ENCODE results near the gene SF3B5.

SF3B5 gene

DNA sequence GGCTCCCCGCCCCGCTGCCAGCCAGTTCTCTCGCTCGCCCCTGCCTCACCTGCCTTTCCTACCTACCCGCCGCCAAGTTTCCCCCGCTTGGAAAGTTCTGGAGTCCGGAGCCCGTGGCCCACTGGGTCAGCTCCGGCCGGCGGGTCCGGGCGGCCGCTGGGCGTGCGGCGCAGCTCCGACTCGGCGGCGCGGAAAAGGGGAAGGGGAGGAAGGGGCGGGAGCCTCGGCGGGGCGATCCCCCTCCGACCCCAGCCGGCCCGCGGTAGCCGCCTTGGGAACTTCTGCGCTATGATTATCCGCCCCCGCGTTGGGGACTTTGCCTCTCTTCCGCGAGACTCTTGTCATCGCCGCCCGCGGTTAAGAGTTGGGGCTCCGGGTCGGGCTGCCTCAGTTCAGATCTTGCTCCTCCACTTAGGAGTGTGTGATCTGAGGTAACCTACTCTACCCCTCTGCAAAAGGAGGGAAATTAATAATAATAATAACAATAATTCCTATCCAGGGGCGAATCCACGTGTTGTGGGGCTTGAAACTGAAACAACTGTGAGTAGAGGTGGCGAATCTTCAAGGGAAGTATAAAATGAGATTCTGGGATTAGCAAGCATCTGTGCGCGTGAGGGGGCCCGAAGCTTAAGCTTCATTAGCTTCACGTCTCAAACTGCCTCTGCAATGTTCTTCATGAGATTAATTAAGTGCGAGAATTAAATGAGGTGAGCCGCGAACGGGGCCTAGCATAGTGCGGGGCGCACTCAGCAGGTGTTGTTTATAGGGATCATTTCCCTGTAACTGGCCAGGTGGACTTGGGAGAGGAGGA lies 30.8 kb downstream of the SF3B5 start:
- H3K4me3 ChIP-seq (replicated peaks; ENCODE audit: insufficient read depth, low read length): peak overlapping the region; percentile 79
- no peaks in the 10 kb centered on the region for H3K27me3 ChIP-seq (ENCODE audit: insufficient read depth, poor library complexity, severe bottlenecking)
- H3K27ac ChIP-seq (replicated peaks): peak overlapping the region; percentile 68
- TF ChIP-seq SPI1 (IDR thresholded peaks at IDR 0.05; ENCODE audit: borderline replicate concordance, low read depth) (peak; percentile 78), REST (IDR thresholded peaks at IDR 0.05; ENCODE audit: insufficient replicate concordance, low read depth) (peak; percentile 15), POLR2AphosphoS5 (IDR thresholded peaks at IDR 0.05; ENCODE audit: low read depth) (no peak), GABPA (IDR thresholded peaks at IDR 0.05; ENCODE audit: low read depth) (no peak)
- TF ChIP-seq, protein P1, sequence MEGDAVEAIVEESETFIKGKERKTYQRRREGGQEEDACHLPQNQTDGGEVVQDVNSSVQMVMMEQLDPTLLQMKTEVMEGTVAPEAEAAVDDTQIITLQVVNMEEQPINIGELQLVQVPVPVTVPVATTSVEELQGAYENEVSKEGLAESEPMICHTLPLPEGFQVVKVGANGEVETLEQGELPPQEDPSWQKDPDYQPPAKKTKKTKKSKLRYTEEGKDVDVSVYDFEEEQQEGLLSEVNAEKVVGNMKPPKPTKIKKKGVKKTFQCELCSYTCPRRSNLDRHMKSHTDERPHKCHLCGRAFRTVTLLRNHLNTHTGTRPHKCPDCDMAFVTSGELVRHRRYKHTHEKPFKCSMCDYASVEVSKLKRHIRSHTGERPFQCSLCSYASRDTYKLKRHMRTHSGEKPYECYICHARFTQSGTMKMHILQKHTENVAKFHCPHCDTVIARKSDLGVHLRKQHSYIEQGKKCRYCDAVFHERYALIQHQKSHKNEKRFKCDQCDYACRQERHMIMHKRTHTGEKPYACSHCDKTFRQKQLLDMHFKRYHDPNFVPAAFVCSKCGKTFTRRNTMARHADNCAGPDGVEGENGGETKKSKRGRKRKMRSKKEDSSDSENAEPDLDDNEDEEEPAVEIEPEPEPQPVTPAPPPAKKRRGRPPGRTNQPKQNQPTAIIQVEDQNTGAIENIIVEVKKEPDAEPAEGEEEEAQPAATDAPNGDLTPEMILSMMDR (IDR thresholded peaks at IDR 0.05; ENCODE audit: insufficient read depth, low read length): no peak
- peak in 1 of 2 experiments; percentile 51 for DNase-seq (ENCODE audit: low read depth in 1 of 2, low spot score in 1 of 2)

- Histone ChIP-seq H3K4me3 (replicated peaks; ENCODE audit: insufficient read depth, low read length) (peak overlapping the region; percentile 79), H3K27me3 (ENCODE audit: insufficient read depth, poor library complexity, severe bottlenecking) (no peaks in the 10 kb centered on the region), H3K27ac (replicated peaks) (peak overlapping the region; percentile 68)
- TF ChIP-seq, protein P1 (IDR thresholded peaks at IDR 0.05; ENCODE audit: insufficient read depth, low read length): no peak
- peak; percentile 46 for TF ChIP-seq REST (IDR thresholded peaks at IDR 0.05; ENCODE audit: insufficient replicate concordance, low read depth)
- peak; percentile 82 for TF ChIP-seq SPI1 (IDR thresholded peaks at IDR 0.05; ENCODE audit: borderline replicate concordance, low read depth)
- peak; percentile 92 for TF ChIP-seq POLR2AphosphoS5 (IDR thresholded peaks at IDR 0.05; ENCODE audit: low read depth)
- TF ChIP-seq GABPA (IDR thresholded peaks at IDR 0.05; ENCODE audit: low read depth): no peak
- peak; percentile 69 to 92 for DNase-seq (ENCODE audit: low read depth in 1 of 2, low spot score in 1 of 2)
These were observed 31.5 kb downstream of the SF3B5 start for GRCh38 chr6:144063744-144064401.

GRCh38 chr6:144063246-144063743 lies 32.1 kb downstream of the SF3B5 start:
- no peak for DNase-seq (ENCODE audit: low read depth in 1 of 2, low spot score in 1 of 2)
- no peak for TF ChIP-seq REST (IDR thresholded peaks at IDR 0.05; ENCODE audit: insufficient replicate concordance, low read depth)
- no peak for TF ChIP-seq POLR2AphosphoS5 (IDR thresholded peaks at IDR 0.05; ENCODE audit: low read depth)
- TF ChIP-seq GABPA (IDR thresholded peaks at IDR 0.05; ENCODE audit: low read depth): no peak
- TF ChIP-seq, protein P1 (IDR thresholded peaks at IDR 0.05; ENCODE audit: insufficient read depth, low read length): no peak
- TF ChIP-seq SPI1 (IDR thresholded peaks at IDR 0.05; ENCODE audit: borderline replicate concordance, low read depth): no peak
- Histone ChIP-seq H3K4me3 (replicated peaks; ENCODE audit: insufficient read depth, low read length) (peak overlapping the region; percentile 79), H3K27ac (replicated peaks) (peak overlapping the region; percentile 68), H3K27me3 (ENCODE audit: insufficient read depth, poor library complexity, severe bottlenecking) (no peaks in the 10 kb centered on the region)

Measured in HL-60 (cell line).